ENCODE results near the gene PTPDC1.

DNA sequence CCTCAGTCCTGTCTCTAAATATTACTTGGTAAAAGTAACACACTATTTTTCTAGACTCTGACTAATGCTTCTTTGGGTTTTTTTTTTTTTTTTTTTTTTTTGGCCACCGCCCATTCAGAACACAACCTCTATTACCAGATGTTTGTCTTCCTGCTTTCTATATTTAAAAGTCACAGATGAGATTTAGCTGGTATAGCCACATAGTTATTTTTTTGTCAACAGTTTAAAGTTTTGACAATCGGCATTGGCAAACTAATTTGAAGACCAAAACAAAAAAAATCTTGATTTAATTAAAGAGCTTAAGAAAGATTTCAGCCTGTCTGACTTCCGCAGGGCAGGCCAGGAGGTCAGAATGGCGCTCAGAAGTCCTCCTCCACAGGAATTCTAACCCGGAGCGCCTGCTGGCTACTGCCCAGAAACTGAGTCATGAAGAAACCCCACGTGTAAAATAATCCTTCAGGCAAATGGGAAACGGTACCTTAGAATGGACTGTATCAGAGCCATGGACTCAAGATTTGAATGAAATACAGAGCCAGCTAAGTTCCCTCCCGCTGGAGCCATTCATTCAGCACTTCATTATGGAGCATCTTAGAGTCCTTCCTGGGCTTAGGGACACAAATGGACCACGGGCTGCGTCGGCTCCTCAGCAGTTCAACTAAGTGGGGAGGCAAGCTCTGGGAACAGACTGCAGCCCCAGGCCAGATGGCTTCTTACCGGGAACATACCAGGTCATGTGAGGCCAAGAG, 55.6 kb downstream of the PTPDC1 start:
- no peak for TF ChIP-seq FOXP2 (optimal IDR thresholded peaks at IDR 0.05; ENCODE audit: control extremely low read depth, extremely low read length, insufficient read depth)
- no peak for TF ChIP-seq POLR2AphosphoS5 (IDR thresholded peaks at IDR 0.05; ENCODE audit: borderline replicate concordance, low read depth, low read length)

All from SK-N-MC (cell line).